AG09319 (cell line): ENCODE results near the gene GOT1.
A peak's percentile ranks its signal among the peaks of the same experiment; 100 is the strongest.

ENCODE experiments used
- DNase-seq: peaks from one replicate; pipeline ENCODE4 v3.0.0-alpha.2; 2010; ENCODE audit warnings: low read depth; ENCODE audit errors: extremely low read depth
- CTCF ChIP-seq: IDR thresholded peaks from 2 replicates; pipeline ENCODE4 v1.5.1; 2011; ENCODE audit warnings: low read depth, mild to moderate bottlenecking, inconsistent platforms, low read length, moderate library complexity

The GOT1 gene

GRCh38 chr10:99395750-99396445, 34.5 kb downstream of the GOT1 start:
- peak; percentile 34 for DNase-seq
- no peak for TF ChIP-seq CTCF

GRCh38 chr10:99394761-99395386, 35.5 kb downstream of the GOT1 start:
- DNase-seq: no peak
- no peak for TF ChIP-seq CTCF

- TF ChIP-seq CTCF: no peak
Measured at GRCh38 chr10:99394256-99394655, 36.2 kb downstream of the GOT1 start.

GRCh38 chr10:99393683-99394082, 36.7 kb downstream of the GOT1 start:
- DNase-seq: no peak

More at GRCh38 chr10:99394256-99394655, 36.2 kb downstream of the GOT1 start:
- no peak for DNase-seq

GRCh38 chr10:99393036-99393435, 37.4 kb downstream of the GOT1 start:
- TF ChIP-seq CTCF: no peak
- no peak for DNase-seq

More at GRCh38 chr10:99393683-99394082, 36.7 kb downstream of the GOT1 start:
- TF ChIP-seq CTCF: no peak

GRCh38 chr10:99391346-99391745, 39.1 kb downstream of the GOT1 start:
- TF ChIP-seq CTCF: no peak
- no peak for DNase-seq

- TF ChIP-seq CTCF: no peak
Measured at GRCh38 chr10:99389729-99390480, 40.5 kb downstream of the GOT1 start.

More at GRCh38 chr10:99389729-99390480, 40.5 kb downstream of the GOT1 start:
- no peak for DNase-seq
